ENCODE data around the gene RAD9A.

Gene RAD9A

GRCh38 chr11:67395555-67396258 lies 3.9 kb downstream of the RAD9A start:
- DNase-seq (ENCODE audit: low read depth, low spot score), result no peak
- TF ChIP-seq, protein P1, sequence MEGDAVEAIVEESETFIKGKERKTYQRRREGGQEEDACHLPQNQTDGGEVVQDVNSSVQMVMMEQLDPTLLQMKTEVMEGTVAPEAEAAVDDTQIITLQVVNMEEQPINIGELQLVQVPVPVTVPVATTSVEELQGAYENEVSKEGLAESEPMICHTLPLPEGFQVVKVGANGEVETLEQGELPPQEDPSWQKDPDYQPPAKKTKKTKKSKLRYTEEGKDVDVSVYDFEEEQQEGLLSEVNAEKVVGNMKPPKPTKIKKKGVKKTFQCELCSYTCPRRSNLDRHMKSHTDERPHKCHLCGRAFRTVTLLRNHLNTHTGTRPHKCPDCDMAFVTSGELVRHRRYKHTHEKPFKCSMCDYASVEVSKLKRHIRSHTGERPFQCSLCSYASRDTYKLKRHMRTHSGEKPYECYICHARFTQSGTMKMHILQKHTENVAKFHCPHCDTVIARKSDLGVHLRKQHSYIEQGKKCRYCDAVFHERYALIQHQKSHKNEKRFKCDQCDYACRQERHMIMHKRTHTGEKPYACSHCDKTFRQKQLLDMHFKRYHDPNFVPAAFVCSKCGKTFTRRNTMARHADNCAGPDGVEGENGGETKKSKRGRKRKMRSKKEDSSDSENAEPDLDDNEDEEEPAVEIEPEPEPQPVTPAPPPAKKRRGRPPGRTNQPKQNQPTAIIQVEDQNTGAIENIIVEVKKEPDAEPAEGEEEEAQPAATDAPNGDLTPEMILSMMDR (IDR thresholded peaks at IDR 0.05; ENCODE audit: low read depth, low read length), result no peak
- in situ Hi-C loops (cut with HindIII; ENCODE audit: low sequenced_read_pairs), result no loop called here
- no peak overlapping the region for H3K4me3 ChIP-seq (ENCODE audit: low read depth, low read length)

DNA sequence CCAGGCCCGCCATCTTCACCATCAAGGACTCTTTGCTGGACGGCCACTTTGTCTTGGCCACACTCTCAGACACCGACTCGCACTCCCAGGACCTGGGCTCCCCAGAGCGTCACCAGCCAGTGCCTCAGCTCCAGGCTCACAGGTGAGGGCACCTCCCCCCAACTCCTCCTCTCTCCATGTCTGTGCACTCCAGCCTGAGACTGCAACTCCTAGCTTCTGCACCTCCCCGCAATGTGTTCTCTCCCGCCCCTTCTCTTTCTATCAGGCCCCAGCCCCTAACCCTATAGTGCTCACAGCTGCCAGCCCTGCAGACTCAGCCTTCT lies 4.4 kb downstream of the RAD9A start:
- no peak for DNase-seq (ENCODE audit: low read depth, low spot score)
- TF ChIP-seq, protein P1 (IDR thresholded peaks at IDR 0.05; ENCODE audit: low read depth, low read length), result no peak
- no peak overlapping the region for H3K4me3 ChIP-seq (ENCODE audit: low read depth, low read length)
- in situ Hi-C loops (cut with HindIII; ENCODE audit: low sequenced_read_pairs), result no loop called here

DNA sequence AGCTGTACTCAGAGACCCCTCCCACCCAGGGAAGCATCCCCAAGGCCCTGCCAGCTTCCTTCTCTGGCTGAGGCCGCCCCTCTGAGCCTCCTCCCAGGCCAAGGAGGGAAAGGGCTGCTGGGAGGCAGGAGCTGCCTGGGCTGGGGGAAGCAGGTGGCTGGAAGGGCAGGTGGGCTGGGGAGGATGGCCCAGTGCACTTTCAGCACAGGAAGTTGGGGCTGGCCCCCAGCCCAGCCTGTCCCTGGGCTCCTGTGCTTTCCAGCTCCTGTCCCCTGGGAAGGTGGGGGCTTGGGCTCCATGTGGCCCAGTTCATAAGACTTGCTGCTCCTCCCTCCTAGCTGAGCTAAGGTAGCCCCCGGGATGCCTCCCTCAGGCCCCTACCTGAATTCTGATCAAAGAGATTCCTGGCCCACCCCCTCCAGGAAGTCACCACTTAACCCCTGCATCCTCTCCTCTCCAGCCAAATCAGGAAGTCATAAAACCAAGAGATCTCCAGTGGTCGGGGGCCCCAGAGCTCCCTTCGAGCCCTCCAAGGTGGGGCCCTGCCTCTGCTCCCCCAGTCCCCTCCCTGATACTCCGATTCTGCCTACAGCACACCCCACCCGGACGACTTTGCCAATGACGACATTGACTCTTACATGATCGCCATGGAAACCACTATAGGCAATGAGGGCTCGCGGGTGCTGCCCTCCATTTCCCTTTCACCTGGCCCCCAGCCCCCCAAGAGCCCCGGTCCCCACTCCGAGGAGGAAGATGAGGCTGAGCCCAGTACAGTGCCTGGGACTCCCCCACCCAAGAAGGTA lies 5.0 kb downstream of the RAD9A start:
- no peak for DNase-seq (ENCODE audit: low read depth, low spot score)
- no peak overlapping the region for H3K4me3 ChIP-seq (ENCODE audit: low read depth, low read length)
- in situ Hi-C loops (cut with HindIII; ENCODE audit: low sequenced_read_pairs), result no loop called here
- TF ChIP-seq, protein P1 (IDR thresholded peaks at IDR 0.05; ENCODE audit: low read depth, low read length), result no peak

GRCh38 chr11:67397536-67397935 lies 5.8 kb downstream of the RAD9A start:
- TF ChIP-seq, protein P1 (IDR thresholded peaks at IDR 0.05; ENCODE audit: low read depth, low read length), result no peak
- in situ Hi-C loops (cut with HindIII; ENCODE audit: low sequenced_read_pairs), result no loop called here
- no peak for DNase-seq (ENCODE audit: low read depth, low spot score)
- H3K4me3 ChIP-seq (ENCODE audit: low read depth, low read length), result no peak overlapping the region

GRCh38 chr11:67397986-67398660 lies 6.3 kb downstream of the RAD9A start:
- DNase-seq (ENCODE audit: low read depth, low spot score), result no peak
- H3K4me3 ChIP-seq (ENCODE audit: low read depth, low read length), result no peak overlapping the region
- TF ChIP-seq, protein P1 (IDR thresholded peaks at IDR 0.05; ENCODE audit: low read depth, low read length), result no peak
- in situ Hi-C loops (cut with HindIII; ENCODE audit: low sequenced_read_pairs), result no loop called here

GRCh38 chr11:67398661-67399563 lies 7.1 kb downstream of the RAD9A start:
- in situ Hi-C loops (cut with HindIII; ENCODE audit: low sequenced_read_pairs), result no loop called here
- no peak for DNase-seq (ENCODE audit: low read depth, low spot score)
- H3K4me3 ChIP-seq (ENCODE audit: low read depth, low read length), result no peak overlapping the region
- TF ChIP-seq, protein P1 (IDR thresholded peaks at IDR 0.05; ENCODE audit: low read depth, low read length), result no peak

Data from astrocyte of the spinal cord (primary cell).